Kidney glomerular epithelial cell (primary cell): ENCODE measurements around the gene FAN1.

ENCODE experiments used
- DNase-seq: peaks from one replicate; lab custom pipeline; 2025; lab: John Stamatoyannopoulos, UW

Gene FAN1

DNA sequence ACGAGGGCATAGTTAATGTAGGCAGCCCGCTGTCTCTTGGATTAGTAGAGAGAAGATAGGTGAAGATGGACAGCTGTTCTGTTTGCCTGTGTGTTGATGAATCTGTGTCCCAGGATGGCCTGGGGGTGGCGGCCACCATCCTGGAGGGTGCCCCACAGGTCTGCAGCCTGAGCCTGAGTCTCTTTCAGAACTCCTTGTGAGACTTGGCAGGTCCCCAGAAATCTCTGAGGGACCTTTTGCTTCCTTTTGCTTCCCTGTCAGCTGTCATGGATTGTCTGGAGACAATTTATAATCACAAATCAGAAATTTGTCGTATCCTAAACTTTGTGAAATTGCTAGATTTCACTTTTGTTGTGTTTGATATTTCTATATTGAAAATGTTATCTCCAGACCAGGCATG is 17.4 kb downstream of the FAN1 start:
- DNase-seq = no peak

DNA sequence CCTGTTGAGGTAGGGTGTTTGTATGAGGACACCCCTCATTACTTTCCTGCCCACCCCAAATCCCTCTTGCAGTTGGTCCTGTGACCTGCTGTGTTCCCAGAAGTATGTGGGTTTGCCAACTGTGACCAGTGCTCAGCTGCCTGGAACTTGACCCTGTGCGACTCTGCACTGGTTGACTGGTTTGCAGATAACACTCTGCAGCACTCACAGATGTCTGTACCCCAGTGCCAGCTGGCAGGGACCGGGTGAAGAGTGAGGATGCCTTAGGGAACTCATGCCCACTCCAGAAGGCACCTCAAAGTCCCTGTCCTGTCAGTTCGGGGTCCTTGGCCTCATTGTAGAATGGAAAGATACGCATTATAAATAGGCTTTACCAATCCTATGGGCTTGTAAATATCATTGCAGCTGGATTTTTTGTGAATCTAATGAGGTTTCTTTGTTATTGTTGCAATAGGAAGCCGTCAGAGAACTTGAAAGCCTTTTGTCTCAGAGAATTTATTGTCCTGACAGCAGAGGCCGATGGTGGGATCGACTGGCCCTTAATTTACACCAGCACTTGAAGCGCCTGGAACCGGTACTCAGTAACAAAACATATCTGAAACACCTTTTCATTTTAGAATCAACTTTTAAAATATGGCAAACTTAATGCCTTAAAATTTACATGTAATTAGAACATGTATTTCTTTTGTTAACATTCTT is 18.2 kb downstream of the FAN1 start:
- peak; percentile 59 for DNase-seq

DNA sequence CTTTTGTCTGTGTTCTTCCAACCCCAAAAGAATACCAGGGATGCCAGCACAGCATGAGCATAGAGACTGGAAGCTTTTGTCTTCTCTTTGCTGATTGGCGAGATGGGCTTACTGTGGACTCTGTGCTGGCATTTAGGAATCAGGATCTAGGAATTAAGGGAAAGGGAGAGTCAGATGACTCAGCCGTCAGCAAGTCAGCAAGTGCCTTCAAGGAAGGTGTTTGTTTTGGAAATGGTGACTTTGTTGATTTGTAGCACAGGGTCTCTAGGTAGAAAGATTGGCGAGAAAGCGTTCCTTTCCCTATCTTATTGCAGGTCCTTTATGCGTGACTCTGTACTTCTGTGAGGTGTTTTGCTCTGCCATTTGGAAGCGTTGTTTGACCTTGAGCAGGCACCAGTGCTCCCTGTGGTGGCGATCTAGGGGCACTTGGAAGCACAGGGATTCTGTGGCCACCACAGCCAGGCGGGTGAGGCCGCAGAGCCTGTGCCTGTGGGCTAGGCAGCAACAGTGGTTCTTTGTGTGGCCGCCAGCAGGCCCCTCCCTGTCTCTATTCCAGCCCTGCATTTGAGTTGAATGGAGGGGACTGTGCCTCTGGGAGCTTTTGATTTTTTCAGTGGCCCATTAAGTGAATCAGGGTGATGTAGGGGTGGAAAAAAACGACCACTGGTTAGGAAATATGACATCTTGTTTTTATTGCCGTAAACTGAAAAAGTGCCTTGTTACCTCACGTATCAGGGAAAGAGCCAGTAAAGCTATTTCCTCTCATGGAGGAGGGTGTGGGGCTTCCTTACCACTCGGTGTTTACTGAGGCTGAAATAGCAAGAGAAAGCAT is 19.0 kb downstream of the FAN1 start:
- DNase-seq = peak; percentile 88

- no peak for DNase-seq
Observed at GRCh38 chr15:30923429-30923828, 19.7 kb downstream of the FAN1 start.

DNA sequence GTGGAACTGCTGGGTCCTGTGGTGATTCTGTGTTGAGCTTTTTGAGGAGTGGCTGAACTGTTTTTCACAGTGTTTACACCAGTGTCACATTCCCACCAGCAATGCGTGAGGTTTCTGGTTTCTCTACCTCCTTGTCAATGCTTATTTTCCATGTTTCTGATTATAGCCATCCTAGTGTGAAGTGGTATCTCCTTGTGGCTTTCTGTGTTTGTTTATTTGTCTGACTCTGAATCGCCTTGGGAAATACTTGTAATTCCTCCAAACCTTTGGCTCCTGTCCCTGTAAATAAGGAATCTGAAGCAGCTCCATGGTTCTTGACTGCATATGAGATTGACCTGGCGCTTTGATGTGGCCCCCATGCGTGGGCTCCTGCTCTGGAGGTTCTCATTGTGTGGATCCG is 20.6 kb downstream of the FAN1 start:
- peak; percentile 88 for DNase-seq

DNA sequence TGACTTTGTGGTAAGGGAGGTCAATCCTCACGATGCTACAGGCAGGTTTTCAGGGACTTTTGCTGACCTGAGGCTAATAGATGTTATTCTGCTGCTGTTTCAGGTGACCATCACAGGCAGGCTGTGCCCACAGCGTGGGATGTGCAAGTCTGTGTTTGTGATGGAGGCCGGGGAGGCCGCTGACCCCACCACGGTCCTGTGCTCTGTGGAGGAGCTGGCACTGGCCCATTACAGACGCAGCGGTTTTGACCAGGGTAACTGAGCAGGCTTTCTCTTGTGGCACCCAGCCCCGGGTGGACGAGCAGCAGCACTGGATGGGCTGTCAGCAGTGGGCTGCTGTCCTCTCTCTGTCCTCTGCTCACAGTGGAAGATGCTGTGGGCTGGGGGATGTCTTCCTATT is 22.0 kb downstream of the FAN1 start:
- DNase-seq = no peak

DNA sequence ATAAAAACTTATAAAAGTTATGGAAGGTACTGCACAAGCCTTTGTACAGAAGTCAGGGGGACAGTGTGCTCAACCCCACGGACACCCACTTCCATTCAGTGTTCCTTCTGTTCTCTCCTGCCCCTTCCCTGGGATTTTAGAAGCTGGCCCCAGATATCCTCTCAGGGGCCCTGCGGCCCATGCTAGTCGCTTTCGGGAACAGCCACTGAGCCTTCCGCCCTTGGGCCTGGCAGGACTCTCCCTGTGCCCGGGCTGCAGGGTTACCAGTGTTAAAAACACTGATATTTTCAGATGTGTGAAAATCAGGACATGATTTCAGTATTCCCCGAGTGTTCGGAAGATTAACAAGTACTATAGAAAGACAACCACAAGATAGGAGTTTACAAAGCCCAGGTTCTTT is 22.4 kb downstream of the FAN1 start:
- no peak for DNase-seq

DNA sequence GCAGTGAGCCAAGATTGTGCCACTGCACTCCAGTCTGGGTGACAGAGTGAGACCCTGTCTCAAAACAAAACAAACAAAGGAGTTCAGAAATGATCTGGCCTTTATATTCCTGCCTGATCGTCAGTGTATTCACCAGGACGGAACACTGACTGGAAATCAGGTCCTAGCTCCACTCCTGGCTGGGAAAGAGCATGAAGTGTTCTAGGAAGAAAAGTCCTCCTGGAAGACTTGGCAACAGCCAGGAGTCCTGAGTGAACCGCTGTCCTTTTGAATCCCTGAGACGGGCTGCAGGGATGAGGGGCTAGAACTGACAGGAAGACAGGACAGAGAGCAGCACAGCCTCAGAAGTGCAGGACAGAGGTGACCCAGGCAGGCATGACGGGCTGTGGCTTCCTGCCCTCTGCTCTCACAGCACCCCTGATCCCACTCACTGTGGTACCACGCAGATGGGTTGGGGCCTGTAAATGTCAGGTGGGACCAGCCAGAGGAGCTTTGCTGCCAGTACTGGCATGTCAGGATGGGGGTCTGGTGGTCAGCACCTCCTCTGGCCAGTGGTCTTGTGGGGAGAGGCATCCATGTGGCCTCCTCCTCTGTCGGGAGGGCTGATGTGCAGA is 23.5 kb downstream of the FAN1 start:
- DNase-seq = no peak

- DNase-seq = no peak
Observed at GRCh38 chr15:30928076-30928475, 24.4 kb downstream of the FAN1 start.

DNA sequence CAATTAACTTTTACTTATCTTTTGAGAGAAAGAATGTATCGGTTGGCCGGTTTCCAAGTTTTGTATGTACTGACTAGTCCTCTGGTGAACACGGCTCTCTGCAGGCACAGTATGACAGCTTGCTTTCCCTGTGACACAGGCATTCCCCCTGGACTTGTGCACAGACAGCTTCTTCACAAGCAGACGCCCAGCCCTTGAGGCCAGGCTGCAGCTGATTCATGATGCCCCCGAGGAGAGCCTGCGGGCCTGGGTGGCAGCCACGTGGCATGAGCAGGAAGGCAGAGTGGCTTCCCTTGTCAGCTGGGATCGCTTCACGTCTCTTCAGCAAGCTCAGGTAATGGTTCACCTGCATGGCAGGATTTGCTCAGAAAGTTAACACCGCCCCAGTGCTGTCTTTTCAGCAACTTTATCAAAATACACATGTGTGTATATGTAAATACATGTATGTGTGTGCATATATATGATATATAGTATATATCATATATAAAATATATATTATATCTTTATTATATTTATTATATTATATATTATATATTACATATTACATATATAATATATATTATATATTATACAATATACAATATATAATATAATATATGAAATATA is 25.5 kb downstream of the FAN1 start:
- DNase-seq = no peak

DNA sequence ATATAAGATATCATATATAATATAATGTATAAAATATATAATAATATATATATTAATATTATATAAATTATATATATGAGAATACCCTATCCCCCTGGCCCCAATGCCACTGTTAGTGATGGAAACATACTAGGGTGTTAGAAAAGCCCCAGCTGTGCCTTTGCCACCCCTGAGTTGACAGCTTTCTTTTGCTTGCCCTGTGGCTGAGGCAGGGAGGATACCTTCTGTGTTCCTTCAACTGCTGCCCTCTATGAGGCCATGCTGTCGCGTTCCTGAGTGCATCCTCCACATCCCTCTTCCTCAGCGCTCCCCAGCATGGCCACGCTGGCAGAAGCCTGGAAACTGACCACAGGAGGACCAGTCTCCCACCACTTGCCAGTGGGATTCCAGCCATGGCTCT is 26.3 kb downstream of the FAN1 start:
- DNase-seq = no peak

DNA sequence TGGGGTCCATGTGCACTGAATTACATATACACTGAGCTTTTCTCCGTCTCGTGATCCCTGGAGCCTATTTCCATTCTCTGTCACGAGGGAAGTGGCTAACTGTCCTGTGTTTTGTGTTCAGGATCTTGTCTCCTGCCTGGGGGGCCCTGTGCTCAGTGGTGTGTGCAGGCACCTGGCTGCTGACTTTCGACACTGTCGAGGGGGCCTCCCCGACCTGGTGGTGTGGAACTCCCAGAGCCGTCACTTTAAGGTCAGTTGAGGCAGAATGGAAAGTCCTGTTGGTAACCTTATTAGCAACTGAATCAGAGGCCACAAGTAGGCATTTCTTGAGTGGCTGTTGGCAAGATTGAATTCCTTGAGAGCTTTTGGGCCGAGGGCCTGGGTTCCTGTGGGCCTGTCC is 26.7 kb downstream of the FAN1 start:
- no peak for DNase-seq

DNA sequence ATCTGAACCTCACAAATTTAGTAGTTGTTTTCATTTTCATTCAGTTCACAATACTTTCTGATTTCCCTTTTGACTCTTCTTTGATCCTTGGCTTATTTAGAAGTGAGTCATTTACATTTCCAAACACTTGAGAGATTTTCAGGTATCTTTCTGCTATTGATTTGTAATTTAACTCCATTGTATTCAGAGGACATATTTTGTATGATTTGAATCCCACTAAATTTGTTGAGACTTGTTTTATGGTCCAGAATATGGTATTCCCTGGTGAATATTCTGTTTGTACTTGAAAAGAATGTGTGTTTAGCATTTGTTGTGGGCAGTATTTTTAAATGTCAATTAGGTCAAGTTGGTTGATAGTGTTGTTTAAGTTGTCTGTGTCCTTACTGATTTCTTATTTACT is 29.6 kb downstream of the FAN1 start:
- no peak for DNase-seq

- DNase-seq = no peak
Observed at GRCh38 chr15:30939161-30939560, 35.4 kb downstream of the FAN1 start.

DNA sequence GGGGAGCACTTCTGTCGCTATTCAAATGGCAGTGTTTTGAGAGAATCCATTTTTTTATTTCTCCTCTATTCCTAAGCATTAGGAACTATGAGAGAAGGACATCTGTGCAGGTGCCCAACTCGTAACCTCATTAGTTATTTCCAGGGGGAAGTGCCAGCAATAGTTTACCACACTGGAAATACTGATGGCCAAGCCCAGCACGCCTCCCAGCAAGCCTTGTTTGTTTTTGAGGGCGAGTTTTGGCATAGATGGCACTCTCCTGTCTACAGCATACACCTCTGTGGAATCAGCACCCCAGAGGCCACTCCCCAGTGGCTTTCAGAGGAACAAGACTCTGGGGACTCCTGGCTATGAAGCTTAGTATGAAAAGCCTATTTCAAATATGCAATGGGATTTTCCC is 36.6 kb downstream of the FAN1 start:
- no peak for DNase-seq

DNA sequence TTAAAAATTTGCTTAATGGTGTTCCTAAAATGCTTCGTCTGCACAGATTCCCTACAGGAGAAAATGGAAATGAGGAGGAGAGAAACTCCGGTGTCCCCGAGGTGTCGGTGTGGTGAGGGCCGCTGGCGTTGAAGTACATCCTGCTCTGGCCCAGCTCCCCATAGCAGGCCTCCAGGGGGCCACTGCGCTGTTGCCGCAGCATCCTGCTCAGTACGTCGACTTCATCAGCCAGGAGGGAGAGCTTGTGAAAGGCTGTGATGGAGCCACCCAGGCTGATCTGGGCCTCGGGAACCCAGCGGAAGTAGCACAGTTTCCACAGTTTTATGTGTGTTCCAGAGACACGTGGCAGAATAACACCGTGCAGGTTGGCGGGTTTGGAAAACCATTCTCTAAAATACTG is 37.8 kb downstream of the FAN1 start:
- DNase-seq = no peak

GRCh38 chr15:30943654-30944335 is 40.1 kb downstream of the FAN1 start:
- no peak for DNase-seq

GRCh38 chr15:30953183-30953582 is 49.5 kb downstream of the FAN1 start:
- no peak for DNase-seq

DNA sequence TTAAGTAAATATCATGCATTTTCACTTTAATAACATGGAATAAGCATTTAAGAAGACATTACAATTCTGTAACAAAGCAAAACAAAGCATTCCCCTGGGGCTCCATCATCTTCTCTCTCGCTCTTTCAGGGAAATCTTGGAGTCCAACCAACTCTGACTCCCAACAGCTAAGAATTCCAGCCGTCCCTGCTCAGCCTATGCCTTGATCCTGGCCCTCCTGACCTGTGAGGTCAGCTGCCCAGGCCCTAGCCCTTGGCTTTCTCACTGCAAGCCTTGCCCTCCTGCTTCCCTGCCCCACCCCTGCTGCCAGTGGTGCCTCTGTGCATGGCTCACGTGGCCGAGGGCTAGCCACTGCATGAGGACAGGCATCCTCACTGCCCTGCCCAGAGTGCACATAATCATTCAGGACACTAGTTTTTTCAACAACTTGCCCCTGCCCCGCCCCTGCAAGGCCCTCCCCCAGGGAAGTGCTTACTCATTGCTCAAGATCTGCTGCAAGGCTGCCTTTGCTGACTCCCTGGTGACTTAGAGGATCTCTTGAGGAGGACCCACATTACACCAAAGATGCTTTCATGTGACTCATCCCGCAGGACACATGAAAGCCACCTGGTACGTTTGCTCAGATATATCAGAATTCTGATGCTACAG is 50.1 kb downstream of the FAN1 start:
- DNase-seq = peak; percentile 47

DNA sequence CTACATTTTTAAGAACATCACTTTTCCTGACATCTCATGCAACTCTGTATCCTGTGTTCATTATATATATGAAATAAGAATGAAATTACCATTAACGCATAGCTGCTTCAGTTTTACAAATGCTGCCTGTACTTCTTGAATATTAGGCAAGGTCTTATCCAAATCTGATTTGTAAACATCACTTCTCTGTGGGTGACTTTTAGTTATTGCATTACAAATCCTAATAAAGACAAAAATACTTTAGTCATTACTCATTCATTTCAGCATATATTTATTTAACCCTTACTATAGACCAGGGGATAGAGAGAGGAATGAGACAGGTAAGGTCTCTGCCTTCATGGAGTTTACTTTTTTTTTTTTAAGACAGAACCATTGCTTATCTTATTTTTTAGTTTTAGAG is 51.0 kb downstream of the FAN1 start:
- DNase-seq = no peak

- peak; percentile 61 for DNase-seq
Observed at GRCh38 chr15:30956216-30957124, 52.8 kb downstream of the FAN1 start.
